HT1080 (cell line): ENCODE measurements around the gene BNIP5. TPM values are rescaled to one million over a fixed set of nuclear protein-coding genes. Genes with fewer than 3 reads are reported as not detected.
A peak's percentile ranks its signal among the peaks of the same experiment; 100 is the strongest.
"Not testable (repeated sequence)": the region's sequence is repeated elsewhere in the genome, so short reads cannot be mapped to it uniquely, and the experiment has no call there.

Experiments used
- DNase-seq: peaks from one replicate; pipeline ENCODE4 v3.0.0-alpha.2; 2015; ENCODE audit warnings: low read depth
- total RNA-seq: library from RNA; depleted of rRNA; stranded (reverse); fragments of >200 nt; shearing (Covaris generic); gene quantifications from 2 replicates; pipeline ENCODE4 v1.2.3, GENCODE V29; 2014

The BNIP5 gene
- total RNA-seq, 1 experiment from 2014 or later: not detected

DNA sequence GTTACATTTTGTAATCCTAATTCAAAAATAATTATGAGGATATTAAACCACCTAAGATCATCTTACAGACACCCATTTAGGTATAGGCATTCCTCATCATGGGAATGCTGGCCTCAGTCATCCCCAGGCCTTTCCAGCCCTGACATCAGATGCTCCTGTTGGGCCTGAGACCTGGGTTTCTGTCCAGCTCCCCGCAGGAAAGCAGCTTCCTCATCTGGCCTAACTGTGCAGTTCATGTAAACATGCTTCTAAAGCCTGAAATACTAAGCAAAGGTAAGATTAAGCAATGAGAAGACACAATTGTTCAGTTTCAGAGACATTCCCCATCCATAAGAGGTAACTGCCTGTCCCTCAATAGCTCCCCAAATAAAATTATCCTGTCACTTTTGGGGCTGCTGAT, 31.7 kb upstream of the BNIP5 start:
- no peak for DNase-seq

DNA sequence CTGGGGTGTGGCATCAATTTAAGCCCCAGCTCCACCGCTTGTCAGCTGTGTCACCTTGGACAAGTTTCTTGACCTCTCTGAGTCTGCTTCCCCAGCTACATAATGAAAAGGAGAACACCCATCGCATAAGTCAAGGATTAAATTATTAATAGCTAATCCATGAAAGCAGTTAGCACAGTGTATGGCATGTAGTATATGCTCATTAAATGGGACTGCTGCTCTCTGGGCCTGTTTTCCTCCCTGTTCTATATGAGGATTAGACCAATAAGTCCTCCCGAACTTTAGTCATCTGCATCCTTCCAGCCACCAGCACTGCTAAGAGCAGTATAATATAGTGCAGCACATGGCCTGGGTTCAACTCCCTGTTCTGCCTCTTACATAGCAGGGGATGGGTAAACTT, 31.1 kb upstream of the BNIP5 start:
- no peak for DNase-seq

DNA sequence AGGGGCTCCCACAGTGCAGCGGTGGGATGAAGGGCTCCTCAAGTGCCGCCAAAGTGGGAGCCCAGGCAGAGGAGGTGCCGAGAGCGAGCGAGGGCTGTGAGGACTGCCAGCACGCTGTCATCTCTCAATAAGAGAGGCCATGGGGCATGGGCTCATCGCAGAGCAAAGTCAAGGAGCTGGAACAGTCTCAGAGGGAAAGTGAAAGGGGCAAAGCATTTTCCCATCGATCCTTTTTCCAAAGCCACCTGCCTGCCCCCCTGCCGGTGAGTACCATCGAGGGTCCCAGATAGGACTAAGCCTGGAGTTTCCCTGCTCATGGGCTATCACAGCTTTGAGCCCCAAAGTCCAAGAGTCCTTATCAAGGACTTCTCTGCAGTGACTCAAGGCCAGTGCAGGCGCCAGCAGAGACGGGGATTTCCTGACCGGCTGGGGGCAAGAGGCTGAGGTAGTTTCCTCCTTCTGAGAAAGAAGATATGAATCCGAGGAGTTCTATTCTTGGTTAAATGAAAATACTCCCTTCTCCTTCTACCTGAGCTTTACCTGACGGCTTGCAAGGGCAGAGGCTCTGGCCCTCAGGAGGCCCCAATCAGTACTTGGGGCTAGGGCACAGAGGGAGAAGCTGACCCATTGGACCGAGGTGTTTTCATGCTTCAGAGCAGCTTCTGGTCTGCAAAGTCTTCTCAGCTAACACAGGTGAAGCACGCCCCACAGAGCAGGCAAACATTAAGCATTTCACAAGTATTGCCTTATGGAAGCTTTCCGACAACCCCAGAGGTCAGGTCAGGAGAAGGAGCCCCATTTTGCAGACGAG, 28.2 kb upstream of the BNIP5 start:
- no peak for DNase-seq

DNA sequence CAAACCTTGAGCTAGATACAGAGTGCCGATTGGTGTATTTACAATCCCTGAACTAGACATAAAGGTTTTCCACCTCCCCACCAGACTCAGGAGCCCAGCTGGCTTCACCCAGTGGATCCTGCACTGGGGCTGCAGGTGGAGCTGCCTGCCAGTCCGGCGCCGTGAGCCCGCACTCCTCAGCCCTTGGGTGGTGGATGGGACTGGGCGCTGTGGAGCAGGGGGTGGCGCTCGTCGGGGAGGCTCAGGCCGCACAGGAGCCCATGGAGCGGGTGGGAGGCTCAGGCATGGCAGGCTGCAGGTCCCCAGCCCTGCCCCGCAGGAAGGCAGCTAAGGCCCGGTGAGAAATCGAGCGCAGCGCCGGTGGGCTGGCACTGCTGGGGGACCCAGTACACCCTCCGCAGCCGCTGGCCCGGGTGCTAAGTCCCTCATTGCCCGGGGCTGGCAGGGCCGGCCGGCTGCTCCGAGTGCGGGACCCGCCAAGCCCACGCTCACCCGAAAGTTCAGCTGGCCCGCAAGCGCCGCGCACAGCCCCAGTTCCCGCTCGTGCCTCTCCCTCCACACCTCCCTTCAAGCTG, 27.5 kb upstream of the BNIP5 start:
- not testable (repeated sequence) for DNase-seq

DNA sequence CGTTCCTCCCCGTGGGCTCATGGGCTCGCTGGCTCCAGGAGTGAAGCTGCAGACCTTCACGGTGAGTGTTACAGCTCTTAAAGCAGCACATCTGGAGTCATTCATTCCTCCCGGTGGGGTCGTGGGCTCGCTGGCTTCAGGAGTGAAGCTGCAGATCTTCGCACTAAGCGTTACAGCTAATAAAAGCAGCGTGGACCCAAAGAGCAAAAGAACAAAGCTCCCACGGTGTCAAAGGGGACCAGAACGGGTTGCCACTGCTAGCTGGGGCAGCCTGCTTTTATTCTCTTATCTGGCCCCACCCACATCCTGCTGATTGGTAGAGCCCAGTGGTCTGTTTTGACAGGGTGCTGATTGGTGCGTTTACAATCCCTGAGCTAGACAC, 26.7 kb upstream of the BNIP5 start:
- not testable (repeated sequence) for DNase-seq

DNA sequence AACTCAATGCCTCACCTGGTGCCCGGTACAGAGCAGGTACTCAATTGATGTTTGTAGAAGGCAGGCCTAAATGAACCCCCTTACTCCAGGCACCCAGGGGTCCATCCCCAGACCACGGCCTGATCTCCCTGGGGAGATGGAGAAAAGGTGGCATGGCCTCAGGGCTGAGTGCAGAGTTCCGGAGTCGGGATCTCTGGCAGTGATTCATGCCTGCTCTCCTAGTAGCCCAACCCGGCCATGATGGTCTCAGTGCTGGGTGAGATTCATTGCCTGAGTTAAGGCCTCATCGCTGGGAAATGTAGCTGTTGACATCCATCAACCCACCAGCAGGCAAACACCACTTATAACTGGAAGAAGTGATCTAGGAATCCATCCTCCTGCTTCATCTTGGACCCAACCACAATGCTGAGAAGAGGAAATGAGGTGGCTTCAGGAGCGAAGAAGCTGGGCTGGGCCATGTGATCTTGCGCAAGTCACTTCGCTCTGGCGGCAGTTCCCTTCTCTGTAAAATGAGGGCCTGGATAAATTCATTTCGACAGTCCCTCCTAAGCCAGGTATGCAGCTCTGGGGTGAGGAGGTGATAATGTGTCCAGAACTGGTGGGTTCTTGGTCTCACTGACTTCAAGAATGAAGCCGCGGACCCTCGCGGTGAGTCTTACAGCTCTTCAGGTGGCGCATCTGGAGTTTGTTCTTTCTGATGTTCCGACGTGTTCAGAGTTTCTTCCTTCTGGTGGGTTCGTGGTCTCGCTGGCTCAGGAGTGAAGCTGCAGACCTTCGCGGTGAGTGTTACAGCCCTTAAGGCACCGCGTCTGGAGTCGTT, 26.1 kb upstream of the BNIP5 start:
- DNase-seq: no peak

DNA sequence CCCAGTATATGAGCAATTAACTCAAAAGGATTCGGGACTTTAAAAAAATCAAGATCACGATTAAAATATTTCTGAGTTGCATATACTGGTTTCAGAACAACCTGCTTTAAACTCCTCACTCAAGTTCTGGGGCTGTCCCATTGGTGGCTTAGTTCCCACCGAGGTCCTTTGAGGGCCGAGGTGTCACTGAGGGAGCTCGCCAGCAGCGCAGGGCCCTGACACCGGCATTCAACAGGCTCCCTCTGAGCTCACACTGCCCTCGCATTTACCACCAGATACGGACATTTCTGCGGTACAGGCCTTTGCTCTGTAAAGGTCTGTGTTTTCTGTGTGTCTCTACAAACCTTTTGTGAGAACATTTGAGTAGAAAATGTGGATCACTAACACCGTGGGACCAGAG, 24.4 kb upstream of the BNIP5 start:
- no peak for DNase-seq

DNA sequence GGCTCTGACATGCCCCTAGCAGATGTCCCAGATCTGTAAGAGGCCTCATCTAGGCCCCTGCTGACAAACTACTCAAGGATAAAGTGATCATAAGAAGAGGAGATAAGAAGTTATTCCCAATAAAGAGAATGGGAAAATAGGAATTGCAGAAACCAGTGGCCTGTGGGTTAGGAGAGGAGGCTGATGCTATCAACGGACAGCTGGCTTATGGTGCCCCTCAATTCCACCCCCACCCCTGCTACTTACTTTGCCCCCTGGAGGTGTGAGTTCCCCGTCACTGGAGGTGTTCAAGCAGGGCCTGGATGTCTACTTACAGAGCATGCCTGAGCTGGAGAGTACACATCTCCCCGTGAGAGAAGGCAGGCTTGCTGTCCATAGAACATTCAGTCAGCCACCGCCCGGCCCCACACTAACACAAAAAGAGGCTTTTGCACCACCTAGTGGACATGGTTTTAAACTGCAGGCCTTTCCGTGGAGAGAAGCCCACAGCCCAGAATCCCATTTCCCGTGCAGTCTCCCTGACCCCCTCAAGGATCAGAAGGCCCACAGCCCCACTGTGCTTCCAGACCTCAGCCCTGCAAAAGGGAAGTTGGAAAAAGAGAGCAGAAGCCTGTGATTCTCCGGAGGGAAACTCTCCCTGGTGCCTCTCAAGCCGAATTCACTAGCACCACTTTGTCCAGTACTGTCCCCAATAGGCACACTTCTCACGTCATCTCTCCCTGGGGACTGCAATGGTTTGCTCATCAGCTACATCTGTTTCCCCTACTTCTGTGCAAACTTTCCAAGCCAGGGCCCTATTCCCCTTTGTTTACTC, 23.8 kb upstream of the BNIP5 start:
- peak; percentile 61 for DNase-seq

DNA sequence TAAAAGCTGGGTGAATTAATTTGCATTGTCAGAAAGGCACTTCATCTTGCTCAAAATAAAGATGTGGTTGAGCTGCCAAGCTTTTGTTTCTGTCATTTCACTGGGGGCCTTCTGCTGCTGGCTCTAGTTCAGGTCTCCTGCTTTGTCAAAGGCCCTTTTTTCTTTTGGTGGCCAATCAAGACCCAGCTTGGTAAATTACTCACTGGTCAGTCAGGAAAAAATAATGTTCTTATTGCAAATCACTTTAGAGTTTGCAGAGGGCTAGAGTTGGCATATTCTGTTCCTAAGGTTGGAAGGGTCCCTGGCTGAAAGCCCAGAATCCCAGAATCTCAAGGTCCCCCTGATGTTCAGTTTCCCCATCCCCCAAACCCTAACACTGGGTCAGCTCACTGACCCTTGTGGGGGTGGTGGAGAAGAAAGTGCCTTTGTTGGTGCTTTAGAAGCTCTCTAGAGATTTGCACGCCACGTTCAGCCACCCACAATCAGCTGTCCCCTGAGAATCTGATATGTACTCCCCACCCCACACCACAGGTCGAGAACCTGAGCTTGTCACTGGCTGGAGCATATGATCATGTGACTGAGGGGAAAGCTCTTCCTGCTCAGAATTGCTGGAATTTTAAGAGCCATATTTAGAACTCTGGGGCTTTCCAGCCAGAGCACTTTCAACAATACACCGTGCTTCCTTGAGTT, 21.7 kb upstream of the BNIP5 start:
- no peak for DNase-seq

DNA sequence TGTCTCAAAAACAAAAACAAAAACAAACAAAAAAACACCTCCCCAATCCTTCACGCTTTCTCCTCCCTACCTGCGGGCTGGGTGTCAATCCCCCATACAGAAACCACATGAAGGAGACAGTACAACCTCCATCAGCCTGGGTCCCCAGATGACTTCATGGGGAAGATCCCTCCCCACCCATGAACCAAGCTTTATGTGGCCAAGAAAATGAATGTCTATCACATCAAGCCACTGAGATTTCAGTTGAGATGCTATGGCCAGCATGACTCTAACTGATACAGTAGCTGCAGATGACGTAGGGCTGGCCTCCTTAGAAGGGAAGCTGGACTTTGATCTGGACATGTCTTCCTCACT, 21.2 kb upstream of the BNIP5 start:
- DNase-seq: no peak

DNA sequence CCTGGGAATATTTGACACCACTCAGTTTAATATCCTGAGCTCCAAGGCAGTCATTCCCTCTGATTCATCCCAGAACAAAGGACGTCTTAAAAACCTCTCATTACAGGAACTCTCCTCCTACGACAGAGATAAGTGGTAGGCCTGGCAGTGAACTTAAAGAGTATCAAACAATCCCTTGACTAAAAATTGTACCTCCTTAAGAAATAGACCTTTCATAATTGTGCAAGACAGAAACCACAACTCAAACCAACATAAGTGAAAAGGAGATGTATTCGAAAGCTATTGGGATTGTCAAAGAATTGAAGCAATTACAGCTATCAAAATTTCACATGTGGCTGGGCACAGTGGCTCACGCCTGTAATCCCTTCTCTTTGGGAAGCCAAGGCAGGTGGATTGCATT, 19.1 kb upstream of the BNIP5 start:
- peak; percentile 37 for DNase-seq

DNA sequence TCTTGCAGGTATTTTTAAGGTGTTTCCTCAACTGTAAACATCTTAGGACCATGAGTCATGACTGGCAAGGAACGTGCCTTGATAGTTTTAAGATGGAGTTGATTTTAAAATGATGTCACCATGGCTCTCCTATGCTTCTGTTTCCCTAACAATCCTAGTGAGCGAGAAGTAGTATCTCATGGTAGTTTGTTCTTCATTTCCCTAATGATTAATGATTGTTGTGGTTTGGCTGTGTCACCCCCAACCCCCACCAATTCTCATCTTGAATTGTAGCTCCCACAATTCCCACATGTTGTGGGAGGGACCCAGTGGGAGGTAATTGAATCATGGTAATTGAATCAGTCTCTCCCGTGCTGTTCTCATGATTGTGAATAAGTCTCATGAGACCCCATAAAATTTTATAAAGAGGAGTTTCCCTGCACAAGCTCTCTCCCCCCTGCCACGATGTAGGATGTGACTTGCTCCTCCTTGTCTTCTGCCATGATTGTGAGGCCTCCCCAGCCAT, 16.8 kb upstream of the BNIP5 start:
- no peak for DNase-seq

DNA sequence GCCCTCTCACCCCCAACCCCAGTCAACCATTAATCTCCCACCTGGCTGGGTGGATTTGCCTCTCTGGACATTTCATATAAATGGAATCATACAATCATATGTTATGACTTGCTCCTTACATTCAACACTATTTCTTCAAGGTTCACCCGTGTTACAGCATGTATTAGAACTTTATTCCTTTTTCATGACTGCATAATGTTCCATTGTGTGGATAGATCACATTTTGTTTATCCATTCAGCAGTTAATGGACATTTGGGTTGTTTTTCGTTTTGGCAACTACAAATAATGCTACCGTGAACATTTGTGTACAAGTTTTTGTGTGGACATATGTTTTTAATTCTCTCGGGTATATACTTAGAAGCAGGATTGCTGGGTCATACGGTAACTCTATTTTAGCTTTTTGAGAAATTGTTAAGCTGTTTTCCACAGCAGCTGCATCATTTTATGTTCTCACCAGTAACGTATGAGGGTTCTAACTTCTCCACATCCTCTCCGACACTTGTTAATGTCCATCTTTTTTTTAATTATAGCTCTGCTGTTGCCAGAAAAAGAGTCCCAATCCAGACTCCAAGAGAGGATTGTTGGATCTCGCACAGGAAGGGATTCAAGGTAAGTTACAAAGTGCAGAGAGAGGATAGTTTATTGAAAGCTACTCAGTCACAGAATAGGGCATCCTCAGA, 15.9 kb upstream of the BNIP5 start:
- DNase-seq: no peak

DNA sequence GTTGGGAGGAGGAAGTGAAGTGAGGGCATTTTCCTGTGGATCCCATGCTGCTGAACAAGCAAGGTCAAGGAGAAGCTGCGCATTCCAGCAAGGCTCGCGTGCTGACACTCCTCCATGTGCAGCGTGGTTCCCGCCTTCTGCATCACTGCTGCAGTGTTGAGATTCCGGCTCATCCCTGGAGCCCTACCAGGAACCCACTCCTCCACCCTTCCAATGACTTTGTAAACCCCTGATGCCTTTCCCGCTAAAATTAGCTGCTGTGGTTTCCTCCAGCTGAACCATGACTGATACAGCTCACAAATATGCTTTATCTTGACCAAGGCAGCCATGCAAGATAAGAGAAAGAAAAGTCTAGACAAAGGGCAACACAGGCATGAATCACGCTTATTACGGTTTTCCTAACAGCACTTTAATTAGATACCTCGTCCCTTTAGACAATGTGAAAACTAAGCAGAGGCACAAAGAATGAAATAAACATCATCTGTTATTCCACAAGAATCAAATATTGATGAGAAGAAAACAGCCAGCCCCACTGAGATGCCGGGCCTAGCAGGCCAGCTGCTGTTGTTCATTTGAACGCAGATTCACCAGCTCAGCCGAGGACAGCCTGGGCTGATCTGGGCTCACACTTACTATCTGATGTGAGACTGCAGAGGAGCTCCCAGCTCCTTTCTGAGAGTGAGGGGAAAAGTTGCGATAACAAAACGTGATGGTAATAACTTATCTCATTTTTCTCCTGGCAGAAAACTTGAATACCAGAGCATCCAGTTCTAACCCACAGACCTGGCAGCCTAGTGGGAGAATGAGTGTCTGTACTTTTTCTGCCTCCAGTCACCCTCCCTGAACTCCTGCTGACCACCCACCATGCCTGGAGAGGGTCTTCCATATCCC, 14.2 kb upstream of the BNIP5 start:
- peak; percentile 58 for DNase-seq

DNA sequence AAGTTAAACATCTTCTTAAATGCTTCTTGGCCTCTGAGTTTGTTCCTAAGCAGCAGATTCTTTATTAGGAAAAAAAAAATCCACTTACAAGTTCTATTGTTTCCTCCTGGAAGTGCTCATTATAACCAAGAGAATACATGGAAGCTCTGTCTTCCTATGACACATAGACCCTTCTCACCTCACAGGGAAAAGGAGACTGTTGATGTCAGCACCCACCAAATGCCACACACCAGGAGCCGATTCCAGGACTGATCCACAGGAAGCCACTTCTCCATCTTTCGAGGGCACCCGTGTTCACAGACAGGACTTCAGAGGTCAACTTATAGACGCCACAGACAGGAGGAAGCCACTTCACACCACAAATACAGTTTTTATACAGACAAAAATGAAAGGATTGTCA, 13.4 kb upstream of the BNIP5 start:
- no peak for DNase-seq

DNA sequence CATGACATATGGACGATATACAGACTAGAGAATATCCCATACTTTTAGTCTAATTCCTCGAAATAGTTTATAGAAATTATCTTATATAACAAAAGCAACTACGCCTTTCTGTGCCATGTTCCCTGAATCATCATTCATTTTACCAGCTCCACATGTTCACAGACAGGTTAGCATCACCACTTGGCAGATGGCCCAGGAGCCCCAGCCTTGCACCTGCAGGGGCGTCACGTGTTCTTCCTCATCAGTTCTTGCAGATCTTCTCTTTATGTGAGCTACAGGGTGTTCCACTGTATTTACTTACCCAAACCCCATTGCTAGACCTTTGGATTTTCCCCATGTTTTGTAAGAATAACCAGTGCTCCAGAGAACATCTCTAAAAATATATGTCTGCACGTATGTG, 12.6 kb upstream of the BNIP5 start:
- DNase-seq: no peak

DNA sequence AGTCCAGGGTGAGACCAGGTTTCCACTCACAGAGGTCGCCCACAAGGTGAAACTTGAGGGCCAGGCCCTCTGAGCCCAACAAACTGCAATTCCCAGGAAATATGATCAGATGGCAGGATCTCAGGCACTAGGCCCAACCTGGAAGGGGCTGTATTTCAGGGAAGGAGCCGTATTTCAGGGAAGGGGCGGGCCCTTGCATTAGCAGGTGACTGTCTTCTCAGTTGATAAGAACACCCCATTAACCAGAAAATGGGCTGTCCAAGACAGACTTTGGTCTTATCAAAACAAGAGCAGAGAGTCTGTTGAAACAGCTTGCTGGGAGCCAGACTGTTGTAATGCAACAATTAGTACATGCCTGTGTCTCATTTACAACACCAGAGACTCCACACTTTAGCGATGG, 10.9 kb upstream of the BNIP5 start:
- DNase-seq: no peak

DNA sequence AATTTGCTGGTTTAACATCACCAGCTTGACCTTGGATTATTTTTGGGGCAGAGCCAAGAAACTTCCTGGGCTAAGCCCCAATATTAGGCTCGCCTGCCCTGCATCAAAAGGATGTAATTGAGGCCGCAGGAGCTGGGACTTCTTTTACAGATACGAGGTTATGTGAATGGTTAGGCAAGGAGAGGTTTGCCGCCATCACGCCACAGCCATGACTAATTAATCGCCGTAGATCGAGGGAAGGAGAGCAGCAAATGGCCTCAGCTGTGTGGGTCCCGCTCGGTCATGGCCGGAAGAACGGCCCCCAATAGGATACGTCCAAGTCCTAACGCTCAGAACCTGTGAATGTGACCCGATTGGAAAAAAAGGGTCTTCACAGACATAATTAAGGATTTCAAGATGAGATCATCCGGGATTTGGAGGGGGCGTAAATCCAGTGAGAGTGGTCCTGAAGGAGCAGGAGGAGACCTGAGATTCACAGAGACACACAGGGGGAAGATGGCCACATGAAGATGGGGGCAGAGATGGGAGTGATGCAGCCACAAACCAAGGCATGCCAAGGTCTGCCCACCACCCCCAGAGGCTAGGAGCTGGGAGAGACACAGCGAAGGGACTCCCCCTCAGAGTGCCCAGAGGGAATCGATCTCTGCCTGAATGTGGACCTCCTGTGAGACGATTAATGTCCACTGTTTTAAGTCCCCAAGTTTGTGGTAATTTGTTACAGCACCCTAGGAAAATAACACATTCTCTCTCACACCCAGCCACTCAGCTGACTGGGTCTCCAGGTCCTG, 10.0 kb upstream of the BNIP5 start:
- DNase-seq: no peak
